EH (cell line): ENCODE data around the gene EXOC3L2.
A peak's percentile ranks its signal among the peaks of the same experiment; 100 is the strongest.
"Not testable (repeated sequence)": the region's sequence is repeated elsewhere in the genome, so short reads cannot be mapped to it uniquely, and the experiment has no call there.

Source experiments
- DNase-seq: peaks from one replicate; pipeline ENCODE4 v3.0.0-alpha.2; 2015; ENCODE audit warnings: low read depth

The EXOC3L2 gene

GRCh38 chr19:45245334-45245787 lies at the start of gene EXOC3L2:
Gene EXOC3L2, minus strand, starts transcription at chr19:45245407. Its CDS starts 6,362 bp downstream, at chr19:45239045.
- DNase-seq = peak; percentile 44

DNA sequence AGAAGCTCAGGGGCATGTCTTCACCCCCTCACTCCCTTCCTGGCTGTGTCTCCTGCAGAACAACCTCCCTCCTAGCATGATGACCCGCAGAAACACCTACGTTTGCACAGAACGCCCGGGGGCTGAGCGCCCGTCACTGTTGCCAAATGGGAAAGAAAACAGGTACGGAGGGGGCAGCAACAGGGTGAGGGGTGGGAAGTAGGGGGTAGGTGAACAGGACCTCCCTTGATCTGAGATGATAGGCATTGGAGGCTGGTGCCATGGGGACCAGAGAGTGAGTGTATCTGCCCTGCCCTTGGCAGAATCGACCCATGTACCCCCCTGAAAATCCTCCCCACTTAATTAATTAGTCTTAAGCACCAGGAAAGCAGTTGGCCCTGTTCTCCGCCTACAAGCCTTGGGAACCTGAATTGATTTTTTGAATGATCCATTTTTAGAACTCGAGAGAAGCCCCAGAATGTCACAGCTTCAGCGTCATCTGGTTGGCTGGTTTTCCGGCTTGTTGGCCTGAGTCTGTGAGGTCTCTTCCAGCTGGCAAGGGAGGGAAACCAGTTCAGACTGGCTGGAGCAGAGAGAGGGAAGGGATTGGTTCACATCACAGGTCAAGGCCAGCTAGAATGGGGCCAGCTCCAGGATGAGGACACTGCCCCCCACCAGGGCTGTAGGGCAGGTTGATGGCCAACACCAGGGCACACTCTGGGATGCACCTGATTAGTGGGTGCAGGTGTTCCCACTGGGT lies 49.3 kb upstream of the EXOC3L2 start:
- DNase-seq = no peak

- DNase-seq = no peak
Measured at GRCh38 chr19:45293682-45294081, 48.5 kb upstream of the EXOC3L2 start.

DNA sequence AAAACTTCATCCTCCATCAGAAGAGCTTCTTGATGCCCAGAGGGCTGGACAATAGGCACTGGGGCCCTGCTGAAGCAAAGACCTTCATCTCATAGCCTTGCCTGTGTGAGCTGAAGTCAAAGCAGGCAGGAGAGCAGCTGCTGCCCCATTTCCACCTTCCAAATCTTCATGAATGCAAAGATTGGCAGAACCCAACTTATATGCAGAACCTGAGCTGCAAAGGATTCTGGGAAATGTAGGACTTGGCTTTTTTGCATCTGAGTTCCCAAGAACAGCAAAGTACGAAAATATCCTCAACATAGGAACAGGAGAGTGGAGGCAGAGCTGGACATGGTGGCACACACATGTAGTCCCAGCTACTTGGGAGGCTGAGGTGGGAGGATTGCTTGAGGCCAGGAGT lies 46.6 kb upstream of the EXOC3L2 start:
- DNase-seq = no peak

DNA sequence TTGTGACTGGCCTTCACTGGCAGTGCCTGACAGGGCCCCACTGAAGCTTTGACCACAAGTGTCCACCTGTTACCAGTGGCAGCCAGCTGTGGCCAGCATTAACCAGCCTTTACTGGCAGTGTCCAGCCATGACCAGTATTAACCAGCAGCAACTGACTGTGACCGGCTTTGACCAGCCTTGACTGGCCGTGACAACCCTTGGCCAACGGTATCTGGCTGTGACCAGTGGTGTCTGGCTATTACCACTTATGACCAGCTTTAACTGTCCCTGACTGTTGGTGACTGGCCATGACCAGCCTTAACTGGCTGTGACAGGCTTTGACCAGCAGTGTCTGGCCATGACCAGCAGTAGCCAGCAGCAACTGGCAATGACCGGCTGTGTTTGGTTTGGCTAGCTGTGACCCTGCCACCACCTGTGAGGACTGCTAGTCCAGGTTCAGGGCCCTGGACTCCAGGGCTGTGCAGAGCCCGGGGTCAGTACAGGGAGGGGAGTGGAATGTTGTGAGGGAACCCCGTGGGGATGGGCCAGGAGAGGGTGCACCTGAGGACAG lies 45.2 kb upstream of the EXOC3L2 start:
- DNase-seq = no peak

GRCh38 chr19:45283443-45284033 lies 38.3 kb upstream of the EXOC3L2 start:
- no peak for DNase-seq

DNA sequence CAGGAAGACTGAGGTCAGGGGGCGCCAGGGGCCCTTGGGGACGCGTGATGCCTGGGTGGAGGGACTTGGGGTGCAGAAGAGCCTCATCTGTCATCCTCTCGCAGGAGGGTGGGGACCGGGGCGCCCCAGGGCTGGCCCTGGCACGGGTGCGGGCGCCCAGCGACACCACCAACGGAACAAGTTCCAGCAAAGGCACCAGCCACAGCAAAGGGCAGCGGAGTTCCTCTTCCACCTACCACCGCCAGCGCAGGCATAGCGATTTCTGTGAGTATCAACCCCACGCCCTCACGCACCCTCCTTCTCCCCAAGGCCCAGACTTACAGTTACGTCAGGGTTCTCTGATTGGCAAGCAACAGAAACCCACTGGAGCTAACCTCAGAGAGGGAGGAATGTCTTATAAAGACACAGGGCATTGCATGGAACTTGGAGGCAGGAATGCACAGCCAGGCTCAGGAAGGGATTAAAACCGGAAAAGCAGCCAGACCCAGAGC lies 35.3 kb upstream of the EXOC3L2 start:
- no peak for DNase-seq

GRCh38 chr19:45279587-45280192 lies 34.5 kb upstream of the EXOC3L2 start:
- DNase-seq = no peak

GRCh38 chr19:45278087-45278486 lies 32.9 kb upstream of the EXOC3L2 start:
- DNase-seq = no peak

GRCh38 chr19:45276284-45276687 lies 31.1 kb upstream of the EXOC3L2 start:
- DNase-seq = peak; percentile 15

DNA sequence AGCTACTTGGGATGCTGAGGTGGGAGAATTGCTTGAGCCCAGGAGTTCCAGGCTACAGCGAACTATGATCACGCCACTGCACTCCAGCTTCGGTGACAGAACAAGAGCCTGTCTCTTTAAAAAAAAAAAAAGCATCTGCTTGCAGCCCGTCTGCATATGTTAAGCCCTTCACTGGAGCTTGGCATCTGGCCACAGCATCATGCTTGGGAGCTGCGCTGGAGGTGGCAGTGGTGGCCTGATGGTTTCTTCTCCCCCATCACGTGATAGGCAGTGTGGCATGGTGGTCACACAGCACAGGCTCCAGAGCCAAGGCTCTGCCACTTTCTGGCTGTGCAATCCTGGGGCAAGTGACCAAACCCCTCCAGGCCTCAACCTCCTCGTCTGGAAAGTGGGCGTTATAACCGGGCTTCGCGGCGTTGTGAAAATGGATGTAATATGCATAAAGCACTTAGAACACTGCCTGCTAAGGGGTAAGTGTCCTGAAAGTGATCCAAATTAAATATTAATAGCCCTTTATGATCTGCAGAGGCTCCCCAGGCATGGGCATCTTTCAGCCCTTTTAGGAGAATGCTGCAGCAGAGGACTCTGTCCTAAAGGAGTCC lies 30.3 kb upstream of the EXOC3L2 start:
- peak; percentile 34 for DNase-seq

DNA sequence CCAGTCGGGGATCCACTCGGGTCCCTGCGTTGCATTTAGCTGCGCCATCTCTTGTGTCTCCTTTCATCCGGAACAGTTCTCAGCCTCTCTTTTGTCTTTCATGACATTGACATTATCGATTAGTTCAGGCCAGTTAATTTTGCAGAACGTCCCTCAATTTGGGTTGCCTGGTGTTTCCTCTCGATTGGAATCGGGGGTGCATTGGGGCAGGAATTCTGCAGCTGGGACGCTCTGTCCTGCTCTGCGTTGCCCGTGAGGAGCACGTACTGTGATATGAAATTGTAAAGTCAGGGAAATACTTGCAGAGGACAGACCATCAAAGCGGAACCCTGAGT lies 28.3 kb upstream of the EXOC3L2 start:
- DNase-seq = no peak

DNA sequence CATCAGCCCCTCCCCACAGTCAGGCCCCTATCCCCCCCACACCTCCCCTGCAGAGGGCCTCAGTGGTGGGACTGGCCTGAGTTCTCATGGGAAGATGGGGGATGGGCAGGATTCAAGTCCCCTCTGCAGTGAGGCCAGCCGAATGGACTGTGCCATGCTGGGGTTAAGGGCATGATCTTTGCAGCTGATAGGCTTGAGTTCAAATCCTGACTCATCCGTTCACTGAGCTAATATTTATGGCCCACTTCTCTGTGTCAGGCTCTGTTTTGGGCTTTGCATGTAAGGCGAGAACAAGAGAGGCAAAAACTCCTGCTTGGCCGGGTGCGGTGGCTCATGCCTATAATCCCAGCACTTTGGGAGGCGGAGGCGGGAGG lies 26.5 kb upstream of the EXOC3L2 start:
- no peak for DNase-seq

DNA sequence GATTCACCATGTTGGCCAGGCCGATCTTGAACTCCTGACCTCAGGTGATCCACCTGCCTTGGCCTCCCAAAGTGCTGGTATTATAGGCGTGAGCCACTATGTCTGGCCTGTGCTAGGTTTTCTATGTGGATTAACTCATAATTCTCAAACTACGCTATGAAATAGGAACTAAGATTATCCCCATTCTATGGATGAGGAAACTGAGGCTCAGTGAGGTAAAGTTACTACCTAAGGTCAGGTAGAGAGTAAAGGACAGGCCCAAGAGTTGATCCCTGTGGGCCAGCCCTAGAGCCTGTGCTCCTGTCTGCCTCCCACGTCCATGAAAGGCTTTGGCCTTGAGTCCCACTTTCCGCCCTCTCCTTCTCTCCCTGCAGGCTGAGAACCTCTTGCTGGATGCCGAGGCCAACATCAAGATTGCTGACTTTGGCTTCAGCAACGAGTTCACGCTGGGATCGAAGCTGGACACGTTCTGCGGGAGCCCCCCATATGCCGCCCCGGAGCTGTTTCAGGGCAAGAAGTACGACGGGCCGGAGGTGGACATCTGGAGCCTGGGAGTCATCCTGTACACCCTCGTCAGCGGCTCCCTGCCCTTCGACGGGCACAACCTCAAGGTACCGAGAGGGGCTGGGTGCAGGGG lies 26.0 kb upstream of the EXOC3L2 start:
- no peak for DNase-seq

DNA sequence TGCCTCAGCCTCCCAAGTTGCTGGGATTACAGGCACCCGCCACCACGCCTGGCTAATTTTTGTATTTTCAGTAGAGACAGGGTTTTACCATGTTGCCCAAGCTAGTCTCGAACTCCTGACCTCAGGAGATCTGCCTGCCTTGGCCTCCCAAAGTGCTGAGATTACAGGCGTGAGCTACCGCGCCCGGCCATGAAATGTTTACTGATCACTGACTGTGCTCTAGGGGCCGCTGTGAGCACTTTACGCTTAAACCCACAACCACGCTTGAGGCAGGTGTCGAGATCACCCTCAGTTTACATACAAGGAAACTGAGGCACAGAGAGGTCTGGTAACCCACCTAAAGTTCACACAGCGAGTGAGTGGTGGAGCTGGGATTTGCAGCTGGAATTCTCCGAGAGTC lies 24.7 kb upstream of the EXOC3L2 start:
- not testable (repeated sequence) for DNase-seq

GRCh38 chr19:45267296-45267695 lies 22.1 kb upstream of the EXOC3L2 start:
- DNase-seq = no peak

DNA sequence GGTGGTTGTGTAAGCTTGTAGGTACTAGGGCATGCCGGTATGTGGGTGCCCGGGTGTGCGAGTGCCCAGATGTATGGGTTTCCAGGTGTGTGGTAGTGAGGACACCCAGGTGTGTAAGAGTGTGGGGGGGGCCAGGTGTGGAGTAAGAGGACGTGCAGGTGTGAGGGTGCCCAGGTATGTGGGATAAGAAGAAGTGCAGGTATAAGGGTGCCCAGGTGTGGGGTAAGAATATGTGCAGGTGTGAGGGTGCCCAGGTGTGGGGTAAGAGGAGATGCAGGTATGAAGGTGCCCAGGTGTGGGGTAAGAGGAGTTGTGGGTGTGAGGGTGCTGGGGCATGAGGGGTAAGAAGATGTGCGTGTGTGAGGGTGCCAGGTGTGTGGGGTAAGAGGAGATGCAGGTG lies 20.2 kb upstream of the EXOC3L2 start:
- no peak for DNase-seq

DNA sequence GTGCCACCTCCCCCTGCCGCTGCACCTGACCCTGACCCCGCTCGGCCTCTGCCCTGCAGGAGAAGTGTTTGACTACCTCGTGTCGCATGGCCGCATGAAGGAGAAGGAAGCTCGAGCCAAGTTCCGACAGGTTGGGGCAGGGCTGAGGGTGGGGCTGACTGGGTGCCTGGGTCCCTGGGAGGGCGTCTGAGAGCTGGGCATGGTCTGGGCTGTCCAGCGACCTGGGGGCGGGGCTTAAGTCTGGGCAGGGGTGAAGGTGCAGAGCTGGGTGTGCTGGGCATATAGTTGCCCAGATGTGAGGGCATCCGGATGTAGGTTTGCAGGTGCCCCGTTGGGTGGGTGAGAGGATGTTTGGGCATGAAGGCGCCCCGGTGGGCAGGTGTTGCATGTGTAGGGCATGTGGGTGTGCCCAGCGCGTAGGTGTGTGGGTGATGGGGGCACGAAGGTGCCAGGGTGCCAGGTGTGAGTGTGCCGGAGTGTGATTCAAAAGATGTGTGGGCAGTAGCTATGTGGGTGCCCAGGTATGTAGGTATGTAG lies 19.6 kb upstream of the EXOC3L2 start:
- no peak for DNase-seq

DNA sequence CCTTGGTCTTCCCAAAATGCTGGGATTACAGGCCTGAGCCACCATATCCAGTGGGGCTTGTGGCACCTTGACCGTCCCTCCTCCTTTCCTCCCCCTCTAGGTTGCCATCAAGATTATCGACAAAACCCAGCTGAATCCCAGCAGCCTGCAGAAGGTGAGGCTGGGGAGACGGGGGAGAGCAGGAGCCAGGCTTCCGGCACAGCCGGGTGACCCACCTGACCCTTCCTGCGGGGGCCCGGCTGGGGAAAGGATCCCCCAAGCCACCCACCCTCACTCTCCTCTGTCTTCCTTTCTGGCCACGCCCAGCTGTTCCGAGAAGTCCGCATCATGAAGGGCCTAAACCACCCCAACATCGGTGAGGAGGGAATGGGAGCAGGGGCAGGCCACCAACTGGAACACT lies 17.8 kb upstream of the EXOC3L2 start:
- no peak for DNase-seq

- no peak for DNase-seq
Measured at GRCh38 chr19:45262570-45262969, 17.4 kb upstream of the EXOC3L2 start.

DNA sequence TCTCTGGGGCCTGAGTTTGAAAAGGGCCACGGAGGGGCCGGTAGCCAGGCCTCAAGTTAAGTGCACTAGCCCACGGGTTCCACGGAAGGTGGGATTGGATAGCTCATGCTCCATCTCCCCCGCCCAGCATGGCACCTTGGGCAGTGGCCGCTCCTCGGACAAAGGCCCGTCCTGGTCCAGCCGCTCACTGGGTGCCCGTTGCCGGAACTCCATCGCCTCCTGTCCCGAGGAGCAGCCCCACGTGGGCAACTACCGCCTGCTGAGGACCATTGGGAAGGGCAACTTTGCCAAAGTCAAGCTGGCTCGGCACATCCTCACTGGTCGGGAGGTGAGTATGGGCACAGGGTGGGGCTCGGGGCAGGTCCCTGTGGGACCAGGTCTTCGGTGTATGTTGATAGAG lies 13.7 kb upstream of the EXOC3L2 start:
- no peak for DNase-seq

- DNase-seq = no peak
Measured at GRCh38 chr19:45256836-45257235, 11.6 kb upstream of the EXOC3L2 start.
